ENCODE measurements around the gene SORL1-AS1.

The SORL1-AS1 gene

GRCh38 chr11:121391914-121392313 is 60.9 kb downstream of the SORL1-AS1 start:
- ATAC-seq (ENCODE audit: low read depth): no peak
- Histone ChIP-seq H4K20me1 (ENCODE audit: insufficient read depth, low read length) (no peaks in the 10 kb centered on the region), H2BK120ac (ENCODE audit: low read depth, low read length) (no peak overlapping the region), H3K9ac (ENCODE audit: low read depth, low read length) (no peak overlapping the region), H3K36me3 (ENCODE audit: control insufficient read depth, insufficient read depth, low read length) (no peaks in the 10 kb centered on the region), H4K91ac (ENCODE audit: insufficient read depth, low read depth, low read length) (no peak overlapping the region), H4K8ac (ENCODE audit: low read depth in 2 of 2, low read length in 2 of 2) (no peak overlapping the region), H3K14ac (replicated peaks; ENCODE audit: low read depth, low read length) (no peak overlapping the region), H3K4ac (ENCODE audit: low read depth, low read length) (no peak overlapping the region), H2AK5ac (ENCODE audit: low read depth, low read length) (no peak overlapping the region), H2BK15ac (ENCODE audit: low read depth, low read length) (no peak overlapping the region), H2BK5ac (ENCODE audit: low read depth, low read length, poor library complexity, severe bottlenecking) (no peak overlapping the region), H3K4me2 (ENCODE audit: low read depth, low read length) (no peak overlapping the region), H3K27ac (ENCODE audit: insufficient read depth, low read length) (no peak overlapping the region), H3K56ac (ENCODE audit: extremely low read depth, insufficient read depth, low read length) (no peak overlapping the region), H2AFZ (replicated peaks; ENCODE audit: low read length, poor library complexity) (no peak overlapping the region), H3K9me3 (ENCODE audit: control insufficient read depth, insufficient read depth, low read length) (no peaks in the 10 kb centered on the region), H2AK9ac (replicated peaks; ENCODE audit: low read depth, low read length, poor library complexity) (no peak overlapping the region), H3K23ac (ENCODE audit: low read depth, low read length) (no peak overlapping the region), H3K27me3 (ENCODE audit: control insufficient read depth, insufficient read depth, low read length) (peaks cover 18% of the 10 kb centered on the region), H4K5ac (ENCODE audit: low read depth, low read length) (no peak overlapping the region), H3K4me1 (ENCODE audit: control insufficient read depth, insufficient read depth, low read length) (no peaks in the 10 kb centered on the region), H3K18ac (ENCODE audit: low read depth, low read length) (no peak overlapping the region), H3K4me3 (ENCODE audit: insufficient read depth, low read depth, low read length) (no peak overlapping the region), H3K79me1 (ENCODE audit: low read depth in 1 of 2, low read length in 2 of 2) (no peaks in the 10 kb centered on the region), H2BK20ac (ENCODE audit: low read depth, low read length) (no peak overlapping the region), H3K9me1 (ENCODE audit: insufficient read depth, low read length) (no peaks in the 10 kb centered on the region)
- TF ChIP-seq SMC3 (IDR thresholded peaks at IDR 0.05; ENCODE audit: low read depth, low read length): no peak
- TF ChIP-seq RAD21 (IDR thresholded peaks at IDR 0.05; ENCODE audit: low read length): no peak
- no peak for TF ChIP-seq CTCF (conservative IDR thresholded peaks at IDR 0.05; ENCODE audit: low read depth, low read length)
- TF ChIP-seq MAZ (IDR thresholded peaks at IDR 0.05; ENCODE audit: borderline replicate concordance, low read depth, low read length): no peak
- TF ChIP-seq MXI1 (IDR thresholded peaks at IDR 0.05; ENCODE audit: borderline replicate concordance, low read depth, low read length): no peak
- TF ChIP-seq NFE2L2 (IDR thresholded peaks at IDR 0.05; ENCODE audit: low read depth, low read length): no peak
- no peak for TF ChIP-seq USF2 (IDR thresholded peaks at IDR 0.05; ENCODE audit: low read depth, low read length)
- no peak for TF ChIP-seq RFX5 (IDR thresholded peaks at IDR 0.05; ENCODE audit: low read depth, low read length)
- no peak for TF ChIP-seq MAFK (IDR thresholded peaks at IDR 0.05; ENCODE audit: low read depth, low read length)
- TF ChIP-seq CHD1 (IDR thresholded peaks at IDR 0.05; ENCODE audit: low read depth, low read length): no peak
- TF ChIP-seq FOS (IDR thresholded peaks at IDR 0.05; ENCODE audit: low read depth, low read length): no peak
- no peak for TF ChIP-seq RCOR1 (IDR thresholded peaks at IDR 0.05; ENCODE audit: insufficient replicate concordance, low read length)
- no peak for TF ChIP-seq POLR2A (IDR thresholded peaks at IDR 0.05; ENCODE audit: low read depth, low read length)
- no peak for TF ChIP-seq ELK1 (IDR thresholded peaks at IDR 0.05; ENCODE audit: borderline replicate concordance, low read depth, low read length)
- TF ChIP-seq BHLHE40 (IDR thresholded peaks at IDR 0.05; ENCODE audit: low read depth, low read length): no peak
- TF ChIP-seq CEBPB (IDR thresholded peaks at IDR 0.05; ENCODE audit: low read depth, low read length): no peak
- in situ Hi-C loops (cut with MboI; ENCODE audit: low sequenced_read_pairs) (no loop called here), intact Hi-C loops (cut with micrococcal nuclease) (no loop called here), dilution Hi-C loops (cut with HindIII; ENCODE audit: low sequenced_read_pairs, unreplicated experiment) (no loop called here)
- CTCF ChIA-PET: no interaction called here
- WGBS, 2 experiments (ENCODE audit: extremely low coverage in 2 of 2, insufficient read length in 1 of 2): 40% methylated on average over 1 of the region's 7 CpGs; no CpG with 5 or more reads in 1 of the 2 experiments
- POLR2A ChIA-PET (ENCODE audit: unreplicated experiment): no interaction called here
- no TSS peak for BruUV-seq (replicated peaks)
- no peak for DNase-seq

Measured in IMR-90 (cell line).